Stromal cell of bone marrow (primary cell): ENCODE measurements around the gene DTYMK.

Experiments used
- DNase-seq: peaks from one replicate; pipeline ENCODE4 v3.0.0-alpha.2; 2012; ENCODE audit warnings: low read depth

DTYMK gene

DNA sequence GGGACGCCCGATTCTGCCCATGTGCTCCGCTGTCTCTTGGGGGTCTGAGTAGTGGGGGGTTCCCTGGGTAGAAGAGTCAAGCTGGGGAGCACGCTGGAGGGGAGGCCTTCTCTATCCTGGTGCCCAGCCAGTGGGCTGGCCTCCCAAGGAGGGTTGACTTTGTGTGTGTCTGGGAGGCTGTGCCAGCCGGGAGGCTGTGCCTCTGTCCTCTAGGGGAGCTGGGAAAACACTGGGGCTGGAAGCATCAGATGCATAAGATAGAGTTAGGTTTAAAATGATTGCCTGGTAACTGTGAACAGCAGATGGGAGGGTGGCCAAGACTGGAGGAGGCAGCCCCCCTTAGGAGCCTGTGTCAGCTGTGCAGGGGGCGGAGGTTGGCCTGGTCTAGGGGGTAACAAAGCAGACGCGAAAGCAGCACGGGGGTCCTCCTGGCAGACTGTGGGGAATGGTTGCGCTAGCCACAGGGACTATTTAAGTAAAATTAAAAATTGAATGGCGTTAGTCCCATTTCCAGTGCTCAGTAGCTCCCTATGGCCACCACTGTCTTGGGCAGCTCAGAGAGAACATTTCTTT, 16.5 kb upstream of the DTYMK start:
- DNase-seq: no peak

DNA sequence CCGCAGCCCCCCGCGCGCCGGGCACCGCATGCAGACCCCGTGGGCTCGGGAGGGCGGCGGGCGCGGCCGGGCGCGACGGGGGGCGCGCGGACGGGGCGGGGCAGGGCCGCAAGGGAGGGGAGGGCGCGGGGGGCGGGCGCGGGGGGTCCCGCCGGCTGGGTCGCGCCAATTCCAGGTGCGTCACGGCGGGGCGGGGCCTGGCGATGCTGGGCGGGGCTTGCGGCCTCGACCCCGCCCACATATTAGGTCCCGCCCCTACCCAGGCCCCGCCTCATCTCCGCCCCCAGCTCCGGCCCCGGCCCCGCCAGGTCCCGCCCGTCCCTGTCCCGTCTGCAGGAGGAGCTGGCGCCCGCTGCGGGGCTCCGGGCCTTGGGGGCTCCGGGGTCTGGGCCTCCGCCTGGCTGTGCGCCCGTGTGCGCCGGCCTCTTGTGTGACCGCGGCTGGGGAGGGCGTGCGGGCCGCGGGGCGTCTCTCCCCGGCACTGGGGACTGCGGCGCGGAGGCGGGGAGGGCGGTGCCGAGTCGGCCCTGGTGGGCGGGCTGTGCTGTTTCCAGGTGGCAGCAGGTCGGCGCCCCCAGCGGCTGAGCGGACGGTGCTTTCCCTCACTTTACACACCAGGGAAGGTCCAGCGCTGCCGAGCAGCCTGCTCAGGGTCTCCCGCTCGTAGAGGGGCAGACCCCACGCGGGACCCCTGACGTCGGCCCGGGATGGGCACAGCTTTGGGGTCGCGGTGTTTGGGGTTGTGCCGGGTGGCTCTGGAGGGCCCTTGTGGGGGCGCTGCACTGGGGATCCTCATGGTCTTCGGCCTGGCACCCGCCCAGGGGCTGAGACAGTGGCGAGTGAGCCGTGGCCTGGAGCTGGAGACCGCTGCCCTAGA, 15.8 kb upstream of the DTYMK start:
- DNase-seq: no peak

DNA sequence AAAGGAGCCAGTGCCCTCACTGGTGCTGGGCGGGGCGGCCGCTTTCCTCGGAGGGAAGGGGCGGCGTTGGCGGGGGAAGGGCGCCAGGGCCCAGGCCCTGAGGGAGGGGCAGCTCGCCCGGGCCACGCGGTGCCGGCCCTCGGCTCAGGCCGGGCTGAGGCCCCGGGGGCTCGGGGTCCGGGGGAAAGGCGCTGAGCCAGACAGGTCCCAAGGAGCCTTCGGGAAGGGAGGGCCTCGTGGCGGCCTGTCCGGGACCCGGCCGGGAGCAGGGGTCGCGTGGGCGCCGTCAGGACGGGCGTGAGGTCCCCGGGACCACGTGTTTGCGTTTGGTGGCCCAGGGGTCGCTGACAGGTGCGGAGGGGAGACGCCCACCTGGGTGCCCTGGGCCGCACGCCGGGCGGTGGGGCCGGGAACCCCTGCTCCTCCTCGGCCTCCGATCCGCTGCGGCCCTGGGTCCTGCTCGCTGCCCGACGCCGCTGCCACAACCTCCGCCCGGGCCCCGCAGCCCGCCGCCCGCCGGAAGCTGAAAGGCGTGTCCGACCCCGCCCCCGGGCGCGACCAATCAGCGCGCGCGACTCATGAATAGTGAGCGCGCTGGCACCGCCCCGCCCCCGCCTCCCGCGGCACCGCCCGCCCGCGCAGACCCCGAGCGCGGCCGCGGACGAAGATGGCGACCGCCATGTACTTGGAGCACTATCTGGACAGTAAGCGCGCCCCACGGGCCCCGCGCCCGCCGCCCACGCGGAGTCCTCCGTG, 15.0 kb upstream of the DTYMK start, which contains the start of gene ING5:
TSS of gene ING5 (plus strand) at position 641 of the 756 bp plus-strand sequence. CDS start at position 668, 27 bp downstream.
- DNase-seq: peak; percentile 81

DNA sequence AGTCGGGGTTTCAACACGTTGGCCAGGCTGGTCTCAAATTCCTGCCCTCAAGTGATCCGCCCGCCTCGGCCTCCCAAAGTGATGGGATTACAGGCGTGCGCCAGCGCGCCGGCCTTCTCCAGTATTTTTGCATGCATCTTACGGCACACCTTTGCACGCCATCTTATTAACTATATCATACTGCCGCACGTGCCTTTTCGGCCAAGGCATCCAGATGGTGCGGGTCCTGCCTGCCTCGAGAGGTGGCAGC, 14.5 kb upstream of the DTYMK start:
- no peak for DNase-seq

DNA sequence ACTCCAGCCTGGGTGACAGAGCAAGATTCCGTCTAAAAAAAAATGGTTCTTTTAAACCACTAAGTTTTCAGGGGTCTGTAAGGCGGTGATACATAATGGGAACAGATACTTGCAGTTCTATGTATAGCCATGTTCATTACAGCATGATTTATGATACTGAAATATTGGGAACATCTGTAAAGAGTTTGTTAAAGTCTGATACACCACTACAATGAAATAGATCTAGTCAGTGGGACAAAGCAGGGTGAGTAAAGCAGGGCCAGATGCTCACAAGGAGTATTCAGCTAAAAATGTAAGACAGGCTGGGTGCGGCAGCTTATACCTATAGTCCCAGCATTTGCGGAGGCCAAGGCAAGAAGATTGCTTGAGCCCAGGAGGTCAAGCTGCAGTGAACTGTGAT, 9.0 kb upstream of the DTYMK start:
- no peak for DNase-seq

DNA sequence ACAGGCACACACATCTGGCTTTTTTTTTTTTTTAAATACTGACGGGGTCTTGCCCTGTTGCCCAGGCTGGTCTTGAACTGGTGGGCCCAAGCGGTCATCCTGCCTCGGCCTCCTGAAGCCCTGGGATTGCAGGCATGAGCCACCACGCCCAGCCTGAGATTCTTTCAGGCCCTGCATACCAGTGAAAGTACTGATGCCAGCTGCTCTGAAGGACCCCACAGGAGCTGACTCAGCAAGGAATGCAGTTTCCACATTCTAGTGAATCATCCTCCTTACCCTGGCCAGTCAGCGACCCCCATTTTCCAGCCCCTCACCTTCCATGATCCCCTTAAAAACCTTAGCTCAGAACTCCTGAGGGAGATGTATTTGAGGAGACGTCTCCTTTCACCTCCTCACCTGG, 5.8 kb upstream of the DTYMK start:
- no peak for DNase-seq

DNA sequence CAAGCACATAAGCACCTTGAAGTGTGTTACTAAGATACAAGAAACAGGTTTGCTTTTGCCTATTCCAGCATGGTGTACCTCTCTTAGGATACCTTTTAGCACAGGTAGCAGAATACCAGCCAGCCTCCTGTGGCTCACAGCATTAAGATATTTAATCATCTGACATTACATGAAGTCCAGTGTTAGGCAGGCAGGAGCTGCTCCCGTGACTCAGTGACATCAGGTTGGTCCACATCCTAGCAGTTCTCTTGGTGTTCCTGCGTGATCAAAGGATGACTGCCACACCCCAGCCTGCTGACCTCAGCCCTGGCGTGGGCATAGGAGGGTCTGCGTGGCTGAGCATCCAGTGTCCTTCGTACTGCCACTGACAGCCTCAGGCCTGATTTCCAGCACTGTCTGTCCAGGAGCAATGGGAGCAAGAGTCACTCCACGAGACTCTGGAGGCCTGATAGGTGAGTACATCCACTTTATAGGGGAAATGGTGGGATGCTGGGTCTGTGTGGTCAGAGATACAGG, 3.6 kb upstream of the DTYMK start:
- DNase-seq: no peak

DNA sequence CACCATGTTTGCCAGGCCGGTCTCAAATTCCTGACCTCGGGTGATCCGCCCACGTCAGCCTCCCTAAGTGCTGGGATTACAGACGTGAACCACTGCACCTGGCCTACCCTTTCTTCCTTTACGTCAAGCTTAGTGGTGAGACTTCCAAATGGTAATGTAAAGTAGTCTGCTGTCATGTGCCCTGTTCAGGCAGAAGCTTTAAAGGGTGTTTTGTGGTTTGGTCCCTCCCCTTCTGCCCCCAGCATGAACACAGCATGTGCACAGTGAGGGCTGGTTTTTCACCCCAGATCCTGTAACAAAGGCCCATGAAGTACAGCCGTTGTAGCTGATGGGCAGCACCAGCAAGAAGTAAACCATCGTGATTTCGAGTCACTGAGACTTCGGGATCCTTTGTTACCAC, 2.7 kb upstream of the DTYMK start:
- DNase-seq: no peak

DNA sequence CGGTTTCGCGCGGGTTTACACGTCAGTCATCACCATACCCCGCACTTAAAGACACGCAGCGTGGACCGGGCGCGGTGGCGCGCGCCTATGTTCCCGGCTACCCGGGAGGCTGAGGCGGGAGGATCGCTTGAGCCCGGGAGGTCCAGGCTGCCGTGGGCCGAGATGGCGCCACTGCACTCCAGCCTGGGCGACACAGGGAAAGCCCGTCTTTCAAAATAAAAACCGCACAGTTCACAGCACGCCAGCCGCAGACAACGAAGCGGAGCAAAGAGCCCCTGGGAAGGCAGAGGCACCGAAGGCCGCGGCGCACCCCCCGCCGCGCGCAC, 328 bp downstream of the DTYMK start:
- DNase-seq: no peak

DNA sequence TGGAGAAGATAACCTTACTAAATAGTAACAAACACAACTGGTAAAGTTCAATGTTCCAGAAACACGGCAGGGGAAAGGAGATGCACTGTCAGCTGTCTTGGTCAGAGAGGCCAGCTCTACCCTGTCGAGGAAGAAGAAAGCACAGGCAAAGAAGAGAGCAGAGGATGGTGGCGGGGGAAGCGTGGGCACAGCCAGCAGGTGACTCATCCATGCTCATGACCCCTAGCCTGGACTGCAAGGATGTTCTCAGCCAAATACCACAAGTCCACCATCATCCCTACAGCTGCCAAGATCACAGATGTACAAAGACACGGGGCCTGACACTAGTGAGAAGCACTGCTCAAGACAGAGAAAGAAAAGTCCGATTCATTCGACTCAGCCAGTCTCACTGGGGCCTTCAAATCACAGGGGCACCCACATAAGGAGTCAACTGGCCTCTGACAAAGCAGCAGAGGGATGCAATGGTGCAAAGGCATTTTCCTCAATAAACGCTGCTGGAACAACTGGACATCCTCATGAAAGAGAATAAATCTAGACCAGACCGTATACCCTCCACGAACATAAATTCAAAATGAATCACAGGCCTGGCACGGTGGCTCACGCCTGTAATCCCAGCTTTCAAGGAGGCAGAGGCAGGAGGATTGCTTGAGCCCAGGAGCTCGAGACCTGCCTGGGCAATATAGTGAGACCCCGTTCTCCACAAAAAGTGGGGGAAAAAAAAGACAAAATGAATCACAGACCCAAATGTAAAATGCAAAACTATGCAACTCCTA, 5.6 kb downstream of the DTYMK start:
- DNase-seq: peak; percentile 95

DNA sequence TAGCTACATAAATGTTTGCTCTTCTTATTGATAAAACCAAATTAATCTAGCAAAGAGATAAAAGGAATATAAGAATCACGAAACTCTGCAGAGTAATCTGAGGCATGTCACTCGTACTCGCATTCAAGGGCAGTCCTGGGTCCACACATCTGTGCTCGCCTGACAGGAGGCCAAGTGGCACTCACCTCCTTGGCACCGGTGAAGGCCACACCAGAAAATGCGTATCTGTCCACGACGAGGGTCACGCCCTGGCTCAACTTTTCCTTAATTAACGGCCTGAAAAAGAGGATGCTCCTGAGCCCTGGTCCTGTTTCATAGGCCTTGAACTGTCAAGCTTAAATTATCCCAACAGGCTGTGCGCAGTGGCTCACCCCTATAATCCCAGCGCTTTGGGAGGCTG, 6.6 kb downstream of the DTYMK start:
- DNase-seq: no peak

DNA sequence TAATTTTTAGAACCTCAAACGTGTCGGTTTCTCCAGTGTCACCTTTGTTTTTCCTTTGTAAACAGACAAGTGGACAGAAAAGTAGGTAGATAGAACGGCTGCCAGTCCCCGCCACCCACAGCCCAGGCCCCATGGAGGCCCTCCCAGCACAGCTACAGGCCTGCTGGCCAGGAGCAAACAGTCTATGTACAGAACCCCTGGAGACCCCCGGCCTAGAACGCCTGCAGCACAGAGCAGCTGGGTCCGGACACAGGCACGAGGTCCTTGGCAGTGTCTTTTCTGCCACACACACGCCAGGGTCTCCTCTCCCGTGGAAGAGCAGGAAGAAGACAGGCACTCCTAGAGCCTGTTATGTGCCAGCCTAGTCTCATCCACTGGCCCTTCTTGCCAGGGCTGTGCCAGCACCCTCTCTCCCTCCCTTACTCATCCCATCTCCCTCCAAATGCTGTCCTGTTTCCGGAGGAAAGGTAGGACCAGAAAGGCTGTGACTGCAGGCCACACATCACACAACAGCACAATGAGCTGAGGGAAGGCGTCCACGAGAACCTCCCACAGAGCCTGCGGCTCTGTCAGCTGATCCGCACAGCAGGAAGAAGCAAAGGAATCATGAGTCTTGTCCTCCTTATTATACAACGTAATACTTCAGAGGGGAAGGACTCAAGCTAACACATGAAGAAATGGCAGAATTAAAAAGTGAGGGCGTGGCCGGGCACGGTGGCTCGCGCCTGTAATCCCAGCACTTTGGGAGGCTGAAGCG, 7.7 kb downstream of the DTYMK start:
- DNase-seq: no peak

DNA sequence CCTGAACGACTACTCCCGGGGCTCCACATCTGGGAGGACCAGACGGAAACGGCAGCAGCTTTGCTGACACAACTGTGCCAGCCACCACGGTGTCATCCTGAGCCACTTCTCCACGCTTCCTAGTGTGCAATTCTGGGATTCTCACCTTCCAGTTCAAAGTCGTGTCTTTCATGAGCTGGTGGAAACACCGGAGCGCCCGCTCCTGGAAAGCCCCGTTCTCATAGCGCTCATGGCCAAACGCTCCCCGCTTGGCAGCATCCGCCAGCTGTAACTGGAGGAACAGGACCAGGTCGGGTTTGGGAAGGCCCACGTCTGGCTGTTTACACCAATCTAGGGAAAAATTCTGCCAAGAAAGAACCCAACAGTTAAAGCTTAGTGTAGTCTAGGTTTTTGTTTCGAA, 8.3 kb downstream of the DTYMK start:
- DNase-seq: no peak

DNA sequence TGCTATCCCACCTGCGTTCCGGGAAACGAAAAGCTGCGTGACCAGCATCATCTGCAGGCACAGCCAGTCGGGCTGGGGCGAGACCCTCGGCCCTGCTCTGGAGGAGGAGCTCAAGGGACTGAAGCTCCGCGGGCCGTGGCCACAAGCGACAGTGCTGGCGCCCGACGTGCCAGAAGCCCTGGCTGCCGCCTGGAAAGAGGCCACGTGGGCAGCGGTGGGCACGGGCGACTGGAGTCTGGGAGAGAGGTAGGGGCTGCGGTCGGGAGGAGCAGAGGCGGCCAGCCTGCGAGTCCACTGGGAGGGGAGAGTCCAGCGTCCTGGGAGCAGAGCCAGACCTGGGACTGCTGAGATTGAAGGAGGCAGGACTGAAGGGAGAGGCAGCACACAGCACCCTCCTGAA, 9.2 kb downstream of the DTYMK start:
- DNase-seq: no peak

DNA sequence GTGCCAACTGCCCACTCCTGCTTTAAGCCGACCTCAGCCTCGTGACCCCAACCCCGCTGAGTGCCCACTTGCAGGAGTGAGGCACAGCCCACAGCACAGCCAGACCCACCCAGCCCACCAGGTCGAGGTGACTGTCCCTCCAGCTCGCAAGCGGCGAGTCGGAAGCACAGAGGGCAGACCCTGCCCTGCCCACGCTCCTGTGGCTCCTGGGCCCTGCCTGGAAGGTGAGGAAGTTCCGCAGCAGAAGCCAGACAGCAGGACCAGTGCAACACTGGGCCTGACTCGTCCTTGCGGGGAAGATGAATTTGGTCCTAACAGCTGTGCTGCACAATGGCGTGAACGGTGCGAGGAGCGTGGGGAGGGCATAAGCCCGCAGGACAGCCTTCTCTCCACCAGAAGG, 9.9 kb downstream of the DTYMK start:
- DNase-seq: no peak

DNA sequence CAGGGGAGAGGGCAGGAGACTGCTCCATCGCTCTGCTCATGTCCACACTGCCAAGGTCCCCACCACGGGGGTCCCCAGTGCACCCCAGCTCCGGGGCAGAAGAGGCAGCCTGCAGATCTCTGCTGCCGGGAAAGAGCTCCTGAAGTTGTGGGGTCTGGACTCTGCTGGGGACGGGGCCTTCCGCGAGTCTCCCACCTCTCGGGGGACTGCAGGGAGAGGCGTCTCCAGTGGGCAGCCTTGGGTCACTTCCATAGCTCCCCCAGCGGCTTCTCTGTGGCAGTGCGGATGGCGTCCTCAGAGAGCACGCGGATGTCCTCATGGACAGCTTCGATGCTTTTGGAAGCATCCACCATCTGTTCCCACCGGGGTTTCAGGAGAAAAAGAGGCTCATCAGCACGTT, 10.7 kb downstream of the DTYMK start:
- DNase-seq: no peak

DNA sequence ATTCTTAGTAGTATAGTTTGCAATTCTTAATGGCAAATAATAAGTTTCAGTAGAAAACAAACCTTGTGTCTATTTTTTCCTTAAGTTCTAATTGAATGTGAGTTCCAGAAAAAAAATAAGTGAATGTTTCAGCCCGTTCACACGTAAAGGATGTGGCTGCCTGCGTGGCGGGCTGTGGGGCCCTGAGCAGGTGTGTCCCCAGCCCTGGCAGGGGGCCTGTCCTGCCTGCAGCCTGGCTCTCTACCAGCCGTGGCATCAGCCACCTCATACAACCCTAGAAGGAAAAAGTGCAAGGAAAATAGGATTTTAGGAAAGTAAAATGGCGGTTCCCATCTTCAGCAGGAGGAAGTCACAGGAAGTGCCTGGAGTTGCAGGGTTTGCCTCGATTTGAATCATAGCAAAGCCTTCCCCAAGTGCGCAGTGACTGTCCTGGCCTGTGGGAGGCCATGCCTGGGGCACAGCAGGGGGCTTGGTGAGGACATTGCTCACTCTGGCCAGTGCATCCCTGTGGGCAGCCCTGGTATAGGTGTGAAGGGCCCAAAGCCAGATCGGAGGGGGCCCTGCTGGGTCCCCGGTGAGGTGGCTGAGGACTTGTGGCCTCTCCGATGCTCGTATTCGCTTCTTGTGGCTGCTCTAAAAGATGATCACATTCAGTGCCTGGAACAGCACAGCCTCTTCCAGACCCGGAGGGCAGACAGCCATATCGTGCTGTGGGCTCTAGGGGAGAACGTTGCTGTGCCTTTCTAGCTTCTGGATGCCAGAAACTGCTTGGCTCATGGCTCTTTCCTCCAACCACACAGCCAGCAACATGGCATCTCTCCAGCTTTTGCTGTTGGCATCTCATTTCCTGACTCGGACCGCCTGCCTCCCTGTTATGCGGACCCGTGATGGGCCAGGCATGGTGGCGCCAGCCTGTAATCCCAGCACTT, 12.6 kb downstream of the DTYMK start:
- DNase-seq: no peak

DNA sequence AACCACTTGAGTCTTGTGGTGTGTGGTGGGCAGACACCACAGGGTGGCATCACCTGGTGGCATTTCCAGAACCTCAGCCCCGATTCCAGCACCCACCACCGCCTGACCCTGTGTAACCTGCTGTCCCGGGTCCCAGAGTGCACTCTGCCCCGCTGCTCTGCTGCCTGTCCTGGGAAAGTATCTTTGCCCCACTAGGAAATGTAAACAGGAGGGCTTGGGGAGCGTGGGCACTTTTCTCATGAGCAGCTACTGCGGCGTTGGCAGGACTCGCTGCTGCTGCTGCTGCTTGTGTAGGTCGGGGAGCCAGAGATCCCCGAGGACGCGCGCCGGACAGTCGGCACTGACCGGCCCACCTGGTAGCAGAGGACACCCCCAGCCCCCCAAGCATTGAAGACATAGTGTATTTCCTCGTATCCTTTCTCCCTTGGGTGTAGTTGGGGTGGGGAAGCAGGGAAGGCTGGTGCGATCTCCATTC, 13.4 kb downstream of the DTYMK start:
- no peak for DNase-seq

DNA sequence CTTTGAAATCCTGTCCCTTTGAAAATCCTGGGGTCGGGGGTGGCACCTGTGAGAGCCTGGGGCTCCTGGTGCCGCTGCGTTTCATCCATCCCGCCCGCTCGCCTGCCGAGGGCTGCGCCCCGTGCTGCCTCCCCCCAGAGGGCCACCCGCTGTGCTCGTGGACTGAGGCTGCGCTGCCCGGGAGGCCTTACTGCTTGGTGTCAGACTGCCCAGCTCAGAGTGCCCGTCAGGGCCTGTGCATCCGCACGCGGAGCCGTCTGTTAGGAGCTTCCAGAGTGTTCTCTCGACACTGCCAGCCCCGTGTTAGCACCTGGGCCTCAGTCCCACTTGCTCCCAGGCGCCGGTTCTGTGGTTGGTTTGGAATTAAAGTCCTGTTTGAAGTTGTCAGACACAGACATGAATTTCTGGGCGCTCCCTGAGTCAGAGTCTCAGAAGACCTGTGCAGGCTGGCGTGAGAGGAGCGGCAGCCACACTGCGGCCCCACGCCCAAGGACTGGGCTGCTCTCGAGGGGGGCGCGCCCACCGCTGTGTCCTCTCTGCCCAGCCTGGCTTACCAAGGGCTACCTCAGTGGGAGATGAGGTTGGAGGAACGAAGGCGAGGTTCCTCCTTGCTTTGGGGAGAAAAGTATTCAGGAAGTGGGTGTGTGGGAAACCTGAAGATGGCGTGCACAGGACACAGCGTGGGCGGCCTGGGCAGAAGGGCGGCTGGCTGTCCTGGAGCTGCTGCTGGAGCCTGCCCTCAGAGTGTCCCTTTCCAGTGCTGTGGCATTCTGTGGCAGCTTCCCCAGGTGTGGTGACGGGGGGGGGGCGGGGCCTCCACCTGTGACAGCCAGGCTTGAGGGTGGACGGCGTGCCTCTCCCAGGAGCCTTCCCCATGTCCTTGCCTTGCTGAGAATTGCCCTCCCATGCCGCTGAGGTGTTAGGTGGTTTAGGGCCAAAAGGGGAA, 14.1 kb downstream of the DTYMK start:
- DNase-seq: no peak
